ENCODE measurements around the gene NAT10. TPM values are rescaled to one million over a fixed set of nuclear protein-coding genes. Genes with fewer than 3 reads are reported as not detected.

The NAT10 gene
- total RNA-seq, 4 donors from 2014 or later = 17.7 to 33.6 (median 24.3) TPM

- no peak for TF ChIP-seq CTCF (IDR thresholded peaks at IDR 0.05; ENCODE audit: low read depth)
These were observed 9.0 kb downstream of the NAT10 start for GRCh38 chr11:34114471-34114870.

- TF ChIP-seq CTCF (IDR thresholded peaks at IDR 0.05; ENCODE audit: low read depth) = no peak
These were observed 15.2 kb downstream of the NAT10 start for GRCh38 chr11:34120651-34121050.

- no peak for TF ChIP-seq CTCF (IDR thresholded peaks at IDR 0.05; ENCODE audit: low read depth)
These were observed 19.6 kb downstream of the NAT10 start for GRCh38 chr11:34124885-34125668.

- no peak for TF ChIP-seq CTCF (IDR thresholded peaks at IDR 0.05; ENCODE audit: low read depth)
These were observed 21.8 kb downstream of the NAT10 start for GRCh38 chr11:34126959-34127848.

- no peak for TF ChIP-seq CTCF (IDR thresholded peaks at IDR 0.05; ENCODE audit: low read depth)
These were observed 23.4 kb downstream of the NAT10 start for GRCh38 chr11:34128824-34129223.

GRCh38 chr11:34132261-34132965, 27.0 kb downstream of the NAT10 start:
- no peak for TF ChIP-seq CTCF (IDR thresholded peaks at IDR 0.05; ENCODE audit: low read depth)
